ENCODE results near the gene FBXW4.
"Not testable (repeated sequence)": the region's sequence is repeated elsewhere in the genome, so short reads cannot be mapped to it uniquely, and the experiment has no call there.

The FBXW4 gene

GRCh38 chr10:101655570-101655969 is 39.4 kb downstream of the FBXW4 start:
- DNase-seq (ENCODE audit: low spot score) = peak; percentile 66

DNA sequence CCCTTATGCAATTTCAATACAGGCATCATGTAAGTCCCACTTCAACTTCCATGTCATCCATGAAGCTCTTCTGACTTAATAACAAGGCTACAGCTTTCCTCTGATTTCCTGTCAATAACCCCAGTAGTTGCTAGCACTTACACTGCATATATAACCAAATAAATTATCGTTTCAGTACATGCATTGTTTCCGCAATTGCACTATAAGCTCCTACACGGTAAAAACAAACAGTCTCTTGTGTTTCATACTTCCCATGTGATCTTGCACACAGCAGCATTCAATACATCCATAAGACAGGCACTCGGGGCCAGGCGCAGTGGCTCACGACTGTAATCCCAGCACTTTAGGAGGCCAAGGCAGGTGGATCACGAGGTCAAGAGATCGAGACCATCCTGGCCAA is 41.4 kb downstream of the FBXW4 start:
- DNase-seq (ENCODE audit: low spot score) = no peak

GRCh38 chr10:101651336-101651735 is 43.6 kb downstream of the FBXW4 start:
- no peak for DNase-seq (ENCODE audit: low spot score)

- DNase-seq (ENCODE audit: low spot score) = no peak
Observed at GRCh38 chr10:101650863-101651262, 44.1 kb downstream of the FBXW4 start.

GRCh38 chr10:101649525-101650085 is 45.4 kb downstream of the FBXW4 start:
- DNase-seq (ENCODE audit: low spot score) = no peak

DNA sequence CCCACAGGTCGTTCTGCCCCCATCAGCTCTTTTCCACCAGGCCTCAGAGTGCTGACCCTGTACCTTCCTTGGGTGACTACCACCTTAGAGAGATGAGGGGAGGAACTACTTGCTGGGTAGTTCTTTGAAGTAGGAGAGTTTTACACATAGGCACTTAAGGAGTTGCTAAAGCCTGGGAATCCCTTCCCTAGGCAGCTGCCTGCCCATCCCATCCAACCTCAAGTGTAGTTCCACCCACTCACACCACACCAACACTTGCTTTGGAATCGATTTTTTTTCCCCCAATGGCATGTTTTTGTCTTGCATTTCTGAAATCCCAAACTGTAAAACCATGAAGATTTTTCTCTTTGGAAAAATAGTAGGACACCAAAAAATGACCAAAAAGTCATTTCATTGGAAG is 47.7 kb downstream of the FBXW4 start:
- no peak for DNase-seq (ENCODE audit: low spot score)

GRCh38 chr10:101646364-101646763 is 48.6 kb downstream of the FBXW4 start:
- no peak for DNase-seq (ENCODE audit: low spot score)

DNA sequence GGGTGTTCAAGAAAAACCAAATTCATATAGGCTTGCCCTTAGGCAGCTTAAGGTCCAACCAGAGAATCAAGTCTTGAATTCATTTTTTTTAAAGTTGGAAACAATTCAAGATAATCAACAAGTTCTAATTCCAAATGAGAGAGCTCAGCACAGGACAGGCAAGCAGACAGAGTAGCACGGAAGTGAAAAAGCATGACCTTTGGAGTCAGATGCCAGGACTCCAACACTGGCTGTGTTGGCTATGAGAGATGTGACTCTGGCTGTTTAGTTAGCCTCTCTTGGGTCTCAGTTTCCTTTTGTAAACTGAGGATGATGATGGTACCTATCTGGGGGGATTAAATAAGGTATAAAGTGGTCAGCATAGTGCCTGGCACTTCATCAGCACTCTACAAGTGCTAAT is 49.3 kb downstream of the FBXW4 start:
- no peak for DNase-seq (ENCODE audit: low spot score)

GRCh38 chr10:101644002-101644401 is 51.0 kb downstream of the FBXW4 start:
- no peak for DNase-seq (ENCODE audit: low spot score)

DNA sequence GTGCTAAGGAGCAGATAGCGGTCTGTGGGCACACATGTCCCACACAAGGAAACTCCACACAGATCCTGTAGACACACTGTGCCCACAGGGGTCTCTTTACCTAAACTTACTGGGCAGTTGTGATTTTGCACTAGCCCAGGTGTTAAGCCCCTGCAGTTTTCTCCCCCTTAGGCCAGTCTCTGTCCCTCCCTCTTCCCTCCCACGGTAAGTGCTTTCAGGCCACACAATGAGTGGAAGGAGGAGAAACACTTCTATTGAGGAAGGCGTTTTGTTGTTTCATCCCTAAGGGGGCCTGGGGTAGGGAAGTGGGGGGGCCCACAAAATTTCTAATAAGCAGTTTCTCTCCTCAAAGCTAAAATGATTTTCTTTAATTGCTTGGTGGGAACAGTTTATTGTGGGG is 51.4 kb downstream of the FBXW4 start:
- DNase-seq (ENCODE audit: low spot score) = no peak

DNA sequence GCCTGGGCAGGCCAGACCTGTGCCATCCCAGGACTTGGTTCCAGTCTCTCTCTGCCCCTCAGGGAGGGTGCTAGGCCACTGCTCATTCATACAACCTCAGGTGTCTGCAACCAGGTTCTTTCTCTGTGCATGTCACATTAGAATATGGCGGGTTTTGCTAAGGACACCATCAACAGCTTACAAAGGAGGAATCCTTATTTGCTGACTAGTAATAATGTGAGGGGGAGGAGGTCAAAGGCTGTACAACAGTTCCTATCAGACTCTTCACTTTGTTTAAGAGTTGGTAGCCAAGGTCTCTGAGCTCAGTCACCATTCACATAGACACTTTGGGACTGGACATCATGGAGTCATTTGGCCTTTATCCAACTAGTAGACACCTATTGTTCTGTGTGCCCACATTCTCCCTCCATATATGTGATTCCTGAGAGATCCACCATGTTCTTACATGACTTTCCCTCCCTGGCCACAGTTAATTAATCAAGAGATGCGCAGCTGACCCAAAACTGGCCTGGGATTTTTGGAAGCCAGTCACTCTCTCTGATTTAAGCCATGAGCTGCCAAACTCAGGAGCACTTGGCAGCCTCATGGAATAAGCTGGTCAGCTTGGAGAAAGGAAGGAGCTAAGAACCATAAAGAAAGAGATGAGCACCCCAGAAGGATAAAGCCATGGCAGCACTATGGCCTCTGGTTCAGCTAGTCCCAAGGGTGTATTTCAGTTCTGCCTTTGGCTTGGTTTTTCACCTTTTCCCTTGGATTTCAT is 55.6 kb downstream of the FBXW4 start:
- DNase-seq (ENCODE audit: low spot score) = no peak

- not testable (repeated sequence) for DNase-seq (ENCODE audit: low spot score)
Observed at GRCh38 chr10:101633510-101633909, 61.5 kb downstream of the FBXW4 start.

GRCh38 chr10:101631821-101632475 is 63.0 kb downstream of the FBXW4 start:
- no peak for DNase-seq (ENCODE audit: low spot score)

DNA sequence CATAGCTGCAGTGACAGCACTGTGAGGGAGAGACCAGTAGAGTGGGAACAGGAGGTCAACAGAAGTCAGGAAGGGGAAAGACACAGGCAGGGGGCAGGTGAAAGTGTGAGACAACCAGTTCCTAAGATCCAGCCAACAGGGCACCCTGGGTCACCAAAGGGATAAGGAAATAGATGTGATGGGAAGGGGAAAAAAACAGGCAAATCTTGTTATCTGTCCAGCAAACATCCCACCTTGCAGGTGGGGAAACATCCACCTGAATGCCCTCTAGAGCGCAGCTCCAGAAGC is 64.4 kb downstream of the FBXW4 start:
- no peak for DNase-seq (ENCODE audit: low spot score)

GRCh38 chr10:101629837-101630632 is 64.9 kb downstream of the FBXW4 start:
- no peak for DNase-seq (ENCODE audit: low spot score)

DNA sequence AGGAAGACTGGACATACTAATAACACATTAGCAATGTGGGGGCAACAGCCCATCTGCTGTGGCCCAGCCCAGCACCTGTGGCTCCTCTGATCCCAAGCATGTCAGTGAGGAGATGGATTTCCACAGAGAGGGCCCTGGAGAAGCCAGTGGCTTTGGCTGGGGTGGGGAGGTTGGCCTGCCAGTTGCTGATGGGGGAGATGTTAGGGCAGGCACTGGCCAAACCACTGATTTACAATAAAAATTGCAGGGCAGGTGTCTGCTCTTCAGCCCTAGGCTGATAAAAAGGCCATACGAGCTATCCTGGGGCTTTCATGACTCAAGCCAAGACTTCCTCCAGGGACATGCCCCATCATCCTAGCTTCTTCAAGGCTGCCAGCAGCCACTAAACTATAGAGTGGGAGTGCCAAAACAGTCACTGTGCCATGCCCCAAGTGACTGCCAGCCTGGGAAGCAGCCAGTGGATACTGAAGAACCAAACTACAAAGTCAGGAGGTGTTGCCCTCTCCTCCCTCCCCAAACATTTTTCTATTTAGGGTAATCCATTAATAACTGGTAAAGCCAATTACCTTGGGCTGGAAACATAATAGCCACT is 69.1 kb downstream of the FBXW4 start:
- no peak for DNase-seq (ENCODE audit: low spot score)

DNA sequence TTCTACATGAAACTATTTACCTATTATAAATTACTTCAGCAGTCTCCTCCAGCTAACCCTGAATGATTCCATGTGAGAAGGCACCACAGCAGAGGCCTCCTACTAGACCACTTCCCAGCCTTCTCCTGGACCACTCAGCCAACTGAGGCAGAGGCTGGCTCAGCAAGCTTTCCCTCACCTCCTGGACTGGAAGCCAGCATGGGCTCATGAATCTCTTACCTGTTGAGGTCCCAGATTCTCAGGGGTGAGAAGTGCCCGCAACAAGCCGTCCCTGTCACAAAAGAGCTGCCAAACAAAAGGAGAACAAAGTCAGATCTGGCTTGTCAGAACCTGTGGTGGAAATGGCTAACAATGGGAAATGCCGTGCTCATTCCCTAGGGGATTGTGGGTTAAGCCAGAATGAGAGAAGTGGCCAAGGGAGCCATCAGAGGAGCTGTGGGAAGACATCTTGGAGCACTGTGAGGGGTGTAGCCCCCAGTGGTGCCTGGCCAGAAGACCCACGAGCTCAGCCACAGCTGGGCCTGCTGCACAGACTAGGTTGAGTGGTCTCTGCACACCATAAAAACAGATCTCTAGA is 70.4 kb downstream of the FBXW4 start:
- no peak for DNase-seq (ENCODE audit: low spot score)

DNA sequence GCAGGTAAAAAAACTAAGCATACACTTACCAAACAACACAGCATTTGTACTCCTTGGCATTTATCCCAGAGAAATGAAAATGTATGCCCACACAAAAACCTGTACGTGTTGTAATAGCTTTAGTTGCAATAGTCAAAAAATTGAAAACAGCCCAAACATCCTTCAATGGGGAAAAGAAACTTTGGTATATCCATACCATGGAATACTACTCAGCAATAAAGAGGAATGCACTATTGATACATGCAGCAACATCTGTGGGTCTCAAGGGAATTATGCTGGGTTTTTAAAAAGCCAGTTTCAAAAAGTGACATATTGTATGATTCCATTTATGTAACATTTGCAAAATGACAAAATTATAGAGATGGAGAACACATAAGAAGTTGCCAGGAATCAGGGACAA is 71.4 kb downstream of the FBXW4 start:
- no peak for DNase-seq (ENCODE audit: low spot score)

- DNase-seq (ENCODE audit: low spot score) = no peak
Observed at GRCh38 chr10:101619983-101620382, 75.0 kb downstream of the FBXW4 start.

- DNase-seq (ENCODE audit: low spot score) = no peak
Observed at GRCh38 chr10:101618871-101619270, 76.1 kb downstream of the FBXW4 start.

GRCh38 chr10:101617824-101618568 is 77.0 kb downstream of the FBXW4 start:
- DNase-seq (ENCODE audit: low spot score) = no peak
